GM23248 (cell line): ENCODE data around the gene DTX2. TPM values are rescaled to one million over a fixed set of nuclear protein-coding genes. Genes with fewer than 3 reads are reported as not detected.
"Not testable (repeated sequence)": the region's sequence is repeated elsewhere in the genome, so short reads cannot be mapped to it uniquely, and the experiment has no call there.

ENCODE experiments used
- DNase-seq: peaks from one replicate; pipeline ENCODE4 v3.0.0-alpha.2; 2015
- H2AFZ ChIP-seq: fragments of 200-600 bp; sonication (generic); 2 replicates; pipeline ENCODE4 v1.6.1; 2016; ENCODE audit warnings: antibody characterized with exemption
- H3F3A ChIP-seq: fragments of 200-600 bp; sonication (generic); 2 replicates; pipeline ENCODE4 v1.6.1; 2016; ENCODE audit warnings: mild to moderate bottlenecking, antibody characterized with exemption, mixed run types; ENCODE audit not compliant: insufficient read depth
- H3K27ac ChIP-seq: fragments of 200-600 bp; sonication (generic); 2 replicates; pipeline ENCODE4 v1.5.1; 2016; ENCODE audit warnings: mild to moderate bottlenecking
- H3K27me3 ChIP-seq: fragments of 200-600 bp; sonication (generic); replicated peaks from 2 replicates; pipeline ENCODE4 v1.6.1; 2016; ENCODE audit warnings: mild to moderate bottlenecking; ENCODE audit not compliant: insufficient read depth
- H3K36me3 ChIP-seq: fragments of 200-600 bp; sonication (generic); 2 replicates; pipeline ENCODE4 v1.6.1; 2016; ENCODE audit warnings: low read depth, mild to moderate bottlenecking
- H3K4me1 ChIP-seq: fragments of 200-600 bp; sonication (generic); 2 replicates; pipeline ENCODE4 v1.6.1; 2016; ENCODE audit warnings: mild to moderate bottlenecking; ENCODE audit not compliant: insufficient read depth
- H3K4me2 ChIP-seq: fragments of 200-600 bp; sonication (generic); one replicate; pipeline ENCODE4 v1.6.1; 2016; ENCODE audit warnings: mild to moderate bottlenecking; ENCODE audit not compliant: unreplicated experiment
- H3K4me3 ChIP-seq: fragments of 200-600 bp; sonication (generic); 2 replicates; pipeline ENCODE4 v1.5.1; 2016; ENCODE audit warnings: mild to moderate bottlenecking
- H3K79me2 ChIP-seq: fragments of 200-600 bp; sonication (generic); 2 replicates; pipeline ENCODE4 v1.6.1; 2016; ENCODE audit warnings: mild to moderate bottlenecking; ENCODE audit not compliant: insufficient read depth
- H3K9ac ChIP-seq: fragments of 200-600 bp; sonication (generic); 2 replicates; pipeline ENCODE4 v1.6.1; 2016; ENCODE audit warnings: mild to moderate bottlenecking
- H3K9me2 ChIP-seq: fragments of 200-600 bp; sonication (generic); 2 replicates; pipeline ENCODE4 v1.6.1; 2016; ENCODE audit warnings: mixed run types, mild to moderate bottlenecking, moderate library complexity; ENCODE audit not compliant: insufficient read depth
- H3K9me3 ChIP-seq: fragments of 200-600 bp; sonication (generic); one replicate; pipeline ENCODE4 v1.6.1; 2017; ENCODE audit warnings: low read depth
- H4K20me1 ChIP-seq: fragments of 200-600 bp; sonication (generic); 2 replicates; pipeline ENCODE4 v1.6.0; 2016; ENCODE audit not compliant: insufficient read depth
- EZH2 ChIP-seq: fragments of 200-600 bp; sonication (generic); IDR thresholded peaks from 2 replicates; pipeline ENCODE4 v1.6.1; 2018; ENCODE audit warnings: antibody characterized with exemption, mild to moderate bottlenecking; ENCODE audit not compliant: insufficient read depth, poor library complexity, severe bottlenecking
- EZH2phosphoT487 ChIP-seq: fragments of 200-600 bp; sonication (generic); IDR thresholded peaks from 2 replicates; pipeline ENCODE4 v1.6.1; 2018; ENCODE audit warnings: antibody characterized with exemption, moderate library complexity, mild to moderate bottlenecking, low read depth; ENCODE audit not compliant: insufficient read depth
- WGBS, 2 experiments: methylation state at CpG; one replicate each; pipeline ENCODE4 v1.1.6; 2015 to 2017; ENCODE audit warnings: low lambda C conversion rate in 2 of 2, low coverage in 1 of 2; ENCODE audit errors: missing lambda C conversion rate in 2 of 2; 5-methylcytosine and 5-hydroxymethylcytosine counted together
- in situ Hi-C: fragments of 300-500 bp; cut with MboI; formaldehyde crosslinking; loops from 2 replicates; pipeline ENCODE4 v1.15.0; 2020
- polyA plus RNA-seq: library from polyadenylated mRNA; unstranded; fragments of >200 nt; fragmentation: Nextera tagmentation; extraction: Ambion mirVana; gene quantifications from 2 replicates; pipeline ENCODE4 v1.2.1, GENCODE V29; 2016
- total RNA-seq: library from RNA; depleted of rRNA; stranded (reverse); fragments of >200 nt; shearing (Covaris generic); gene quantifications from 2 replicates; pipeline ENCODE4 v1.2.3, GENCODE V29; 2014

The DTX2 gene
- total and polyA plus RNA-seq, 2 experiments from 2014 or later: 4.3 to 9.7 TPM

GRCh38 chr7:76504351-76505167, 43.0 kb downstream of the DTX2 start:
- DNase-seq, H3K4me2 ChIP-seq: not testable (repeated sequence)
- WGBS, 2 experiments: 85 to 86% methylated on average over 14 to 20 of the region's 33 CpGs

GRCh38 chr7:76505168-76506080, 43.9 kb downstream of the DTX2 start:
- DNase-seq: no peak
- Histone ChIP-seq H3K4me2 (no peak overlapping the region), H3K27me3 (no peaks in the 10 kb centered on the region), H3K36me3 (no peaks in the 10 kb centered on the region), H2AFZ (no peak overlapping the region), H3K9ac (no peak overlapping the region), H3K27ac (no peak overlapping the region), H3K4me3 (no peak overlapping the region), H3K4me1 (no peaks in the 10 kb centered on the region), H3K9me2 (no peaks in the 10 kb centered on the region), H3K9me3 (no peaks in the 10 kb centered on the region), H4K20me1 (no peaks in the 10 kb centered on the region), H3K79me2 (no peaks in the 10 kb centered on the region), H3F3A (no peaks in the 10 kb centered on the region)
- TF ChIP-seq EZH2 (no peak), EZH2phosphoT487 (no peak)
- 89 to 96% methylated on average over 31 to 32 of the region's 32 CpGs for WGBS, 2 experiments
- in situ Hi-C loops: no loop called here

More at GRCh38 chr7:76504351-76505167, 43.0 kb downstream of the DTX2 start:
- H3K4me3 ChIP-seq, H4K20me1 ChIP-seq, H3K9ac ChIP-seq, in situ Hi-C loops, H3K27me3 ChIP-seq, H3K9me3 ChIP-seq, H3K36me3 ChIP-seq, H3F3A ChIP-seq, H3K4me1 ChIP-seq, H2AFZ ChIP-seq, H3K9me2 ChIP-seq, H3K79me2 ChIP-seq, H3K27ac ChIP-seq: not testable (repeated sequence)

GRCh38 chr7:76506081-76506440, 44.6 kb downstream of the DTX2 start:
- no peaks in the 10 kb centered on the region for H3F3A ChIP-seq
- H3K9ac ChIP-seq: no peak overlapping the region
- H3K4me2 ChIP-seq: no peak overlapping the region
- no peaks in the 10 kb centered on the region for H3K9me3 ChIP-seq
- no peaks in the 10 kb centered on the region for H3K36me3 ChIP-seq
- no peaks in the 10 kb centered on the region for H3K4me1 ChIP-seq
- no peak overlapping the region for H3K27ac ChIP-seq
- no peak for DNase-seq
- H2AFZ ChIP-seq: no peak overlapping the region
- TF ChIP-seq EZH2 (no peak), EZH2phosphoT487 (no peak)
- no peaks in the 10 kb centered on the region for H3K9me2 ChIP-seq
- no peaks in the 10 kb centered on the region for H3K79me2 ChIP-seq
- WGBS, 2 experiments: 82 to 85% methylated on average over 5 of the region's 5 CpGs
- H4K20me1 ChIP-seq: no peaks in the 10 kb centered on the region
- no peak overlapping the region for H3K4me3 ChIP-seq
- in situ Hi-C loops: no loop called here
- H3K27me3 ChIP-seq: no peaks in the 10 kb centered on the region

GRCh38 chr7:76506643-76507042, 45.1 kb downstream of the DTX2 start:
- H3K4me1 ChIP-seq, H3K79me2 ChIP-seq, in situ Hi-C loops, H3K9me3 ChIP-seq, H3K36me3 ChIP-seq, DNase-seq, H3K9ac ChIP-seq, H3K27ac ChIP-seq, H2AFZ ChIP-seq, H3K4me2 ChIP-seq, H3F3A ChIP-seq, H3K9me2 ChIP-seq, H4K20me1 ChIP-seq, H3K4me3 ChIP-seq, H3K27me3 ChIP-seq: not testable (repeated sequence)
- 88 to 95% methylated on average over 8 of the region's 8 CpGs for WGBS, 2 experiments
